ENCODE measurements around the gene CDPF1.
A peak's percentile ranks its signal among the peaks of the same experiment; 100 is the strongest.
"Not testable (repeated sequence)": the region's sequence is repeated elsewhere in the genome, so short reads cannot be mapped to it uniquely, and the experiment has no call there.

CDPF1 gene

DNA sequence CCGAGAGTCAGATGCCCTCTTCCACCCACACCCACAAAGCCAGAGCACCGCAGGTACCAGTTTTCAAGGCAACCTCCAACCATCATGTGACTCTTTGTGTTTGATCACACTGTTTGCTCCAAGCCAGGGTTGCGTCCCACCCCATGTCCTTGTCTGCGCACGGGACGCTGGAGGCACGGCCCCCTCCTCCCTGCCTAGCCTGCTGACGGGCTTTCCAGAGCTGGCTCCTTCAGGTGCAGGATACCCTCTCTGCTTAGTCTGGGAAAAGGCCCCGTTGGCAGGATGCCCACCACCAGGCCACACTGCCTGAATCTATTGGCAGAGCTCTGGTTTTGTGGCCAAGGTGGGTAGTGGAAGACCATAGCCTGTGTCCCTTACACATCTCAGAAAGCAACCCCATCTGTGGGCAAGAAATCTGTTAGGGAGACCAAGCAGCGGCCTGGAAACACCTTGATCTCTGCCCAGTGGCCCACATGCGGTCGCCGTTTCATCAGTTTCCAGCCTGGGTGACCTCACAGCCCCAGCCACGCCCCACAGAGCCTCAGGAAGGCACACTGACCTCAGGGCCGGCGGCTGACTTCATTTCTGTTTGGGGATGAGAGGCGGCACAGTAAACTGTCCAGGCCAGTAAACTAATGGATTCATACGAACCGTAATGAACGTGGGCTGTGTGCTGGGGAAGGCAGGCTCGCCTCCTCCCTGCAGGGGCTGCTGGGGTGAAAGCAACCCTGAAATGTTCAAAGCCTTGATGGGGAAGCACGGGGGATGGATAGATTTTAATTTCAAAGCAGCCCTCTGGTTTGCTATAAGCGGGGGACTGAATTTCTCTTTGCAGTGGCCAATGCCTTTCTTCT, 25.8 kb downstream of the CDPF1 start:
- no peak for DNase-seq

DNA sequence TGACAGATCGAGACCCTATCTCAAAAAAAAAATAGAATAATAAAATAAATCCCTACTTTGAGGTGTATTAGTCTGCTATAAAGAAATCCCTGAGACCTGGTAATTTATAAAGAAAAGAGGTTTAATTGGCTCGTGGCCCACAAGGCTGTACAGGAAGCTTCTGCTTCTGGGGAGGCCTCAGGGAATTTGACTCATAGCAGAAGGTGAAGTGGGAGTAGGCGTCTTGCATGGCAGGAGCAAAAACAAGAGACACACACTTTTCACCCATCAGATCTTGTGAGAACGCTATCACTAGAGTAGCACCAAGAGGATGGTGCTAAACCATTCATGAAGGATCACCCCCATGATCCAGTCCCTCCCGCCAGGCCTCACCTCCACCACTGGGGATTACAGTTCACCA, 29.2 kb downstream of the CDPF1 start:
- no peak for DNase-seq

DNA sequence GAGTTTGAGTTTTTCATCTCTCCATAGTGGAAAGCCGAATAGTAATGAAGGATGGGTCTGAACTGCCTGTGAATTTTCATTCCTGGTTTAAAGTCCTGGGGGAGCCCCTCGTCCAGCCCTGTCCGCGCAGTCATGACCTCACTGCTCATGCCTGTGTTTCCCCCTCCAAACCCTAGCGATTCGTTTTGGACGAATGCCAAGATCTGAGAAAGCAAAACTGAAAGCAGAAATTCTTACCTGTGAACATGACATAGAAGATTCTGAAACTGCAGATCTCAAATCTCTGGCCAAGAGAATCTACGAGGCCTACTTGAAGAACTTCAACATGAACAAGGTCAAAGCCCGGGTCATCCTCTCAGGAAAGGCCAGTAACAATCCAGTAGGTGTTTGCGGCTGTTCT, 30.5 kb downstream of the CDPF1 start:
- no peak for DNase-seq

- no peak for DNase-seq
These were observed 35.5 kb downstream of the CDPF1 start for GRCh38 chr22:46214616-46215015.

DNA sequence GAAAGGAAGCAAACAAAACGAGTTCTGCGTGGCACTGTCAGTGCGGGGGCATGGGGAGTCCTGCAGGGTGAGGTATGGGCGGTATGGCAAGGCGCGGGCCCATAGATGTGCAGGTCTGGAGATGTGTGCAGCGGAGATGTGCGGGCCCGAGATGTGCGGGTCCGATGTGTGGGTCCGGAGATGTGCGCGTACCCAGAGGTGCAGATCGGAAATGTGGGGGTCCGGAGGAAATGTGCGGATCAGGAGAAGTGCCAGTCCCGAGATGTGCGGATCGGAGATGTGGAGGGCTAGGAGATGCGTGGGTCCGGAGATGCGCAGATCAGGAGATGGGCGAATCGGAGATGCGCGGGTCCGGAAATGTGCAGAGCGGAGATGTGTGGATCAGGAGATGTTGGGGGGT, 35.9 kb downstream of the CDPF1 start:
- no peak for DNase-seq

- no peak for DNase-seq
These were observed 37.0 kb downstream of the CDPF1 start for GRCh38 chr22:46213052-46213451.

DNA sequence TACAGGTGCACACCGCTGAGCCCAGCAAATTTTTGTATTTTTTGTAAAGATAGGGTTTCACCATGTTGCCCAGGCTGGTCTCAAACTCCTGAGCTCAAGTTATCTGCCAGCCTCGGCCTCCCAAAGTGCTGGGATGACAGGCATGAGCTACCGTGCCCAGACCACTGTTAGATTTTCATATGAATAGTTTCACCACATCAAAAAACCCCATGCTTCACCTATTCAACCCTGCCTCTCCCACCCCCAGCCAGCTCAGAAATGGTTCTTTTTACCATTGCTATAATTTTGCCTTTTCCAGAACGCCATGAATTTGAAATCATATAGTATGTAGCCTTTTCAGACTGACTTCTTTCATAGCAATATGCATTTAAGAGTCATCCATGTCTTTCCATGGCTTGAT, 37.9 kb downstream of the CDPF1 start:
- DNase-seq: no peak

- no peak for DNase-seq
These were observed 40.8 kb downstream of the CDPF1 start for GRCh38 chr22:46209262-46209661.

GRCh38 chr22:46203601-46203980, 46.5 kb downstream of the CDPF1 start:
- no peak for DNase-seq

DNA sequence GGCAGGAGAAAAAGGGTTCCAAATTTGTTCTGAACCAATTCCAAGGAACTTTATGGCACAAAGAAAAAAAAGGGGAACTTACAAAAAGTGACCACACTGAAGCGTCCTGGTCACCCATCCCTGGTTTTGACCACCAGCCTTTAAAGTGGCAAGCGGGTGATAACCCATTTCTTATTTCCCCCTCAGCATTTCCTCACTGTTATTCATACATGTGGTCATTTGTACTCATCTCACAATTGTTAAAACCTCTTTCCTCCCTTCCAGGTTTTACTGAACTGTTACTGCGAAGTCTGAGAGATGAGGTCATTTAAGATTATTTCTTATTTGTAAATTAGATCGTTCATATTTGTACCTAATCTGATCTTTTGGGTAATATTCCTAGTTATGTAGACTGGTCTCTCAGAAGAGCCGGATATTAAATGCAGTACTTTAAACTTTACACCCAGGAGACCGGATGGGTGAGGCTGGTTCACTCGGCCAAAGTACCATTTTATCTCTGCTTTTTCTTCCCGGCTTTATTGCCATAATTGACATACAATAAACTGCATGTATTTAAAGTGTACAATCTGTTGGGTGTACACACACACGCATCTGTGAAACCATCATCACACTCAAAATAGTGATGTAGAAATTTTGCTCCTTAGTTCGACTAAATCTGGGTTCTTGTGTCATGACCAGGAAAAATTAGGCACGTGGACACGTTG, 47.0 kb downstream of the CDPF1 start:
- DNase-seq: peak; percentile 18

DNA sequence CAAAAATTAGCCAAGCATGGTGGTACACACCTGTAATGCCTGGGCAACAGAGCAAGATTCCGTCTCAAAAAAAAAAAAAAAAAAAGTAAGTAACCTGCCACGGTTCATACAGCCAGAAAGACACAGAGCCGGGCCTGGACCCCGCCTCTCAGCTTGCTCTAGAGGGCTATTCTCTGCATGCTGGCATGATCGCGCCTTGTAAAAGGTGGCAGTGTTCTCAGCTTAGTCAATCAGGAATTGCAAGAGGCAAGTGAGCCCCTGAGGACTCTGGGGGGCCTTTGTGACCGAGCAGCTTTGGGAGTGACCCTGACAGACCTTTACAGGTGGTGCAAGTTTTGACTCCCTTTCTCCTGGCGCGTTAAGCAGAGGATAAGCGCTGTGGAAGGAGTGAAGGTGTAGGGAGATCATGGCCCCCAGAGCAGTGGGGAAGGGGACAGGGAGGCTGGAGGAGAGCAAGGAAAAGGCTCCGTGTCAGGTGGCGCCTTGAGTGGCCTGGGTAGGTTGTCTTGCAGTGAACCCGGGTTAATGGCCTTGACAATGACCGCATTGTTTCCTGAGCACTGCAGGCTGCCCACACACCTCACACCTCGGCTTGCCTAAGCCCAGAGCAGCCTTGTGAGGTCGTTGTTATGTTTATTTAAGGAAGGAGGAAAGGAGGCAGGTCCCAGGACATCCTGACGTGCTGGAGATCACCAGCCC, 48.9 kb downstream of the CDPF1 start:
- DNase-seq: no peak

GRCh38 chr22:46198806-46199205, 51.3 kb downstream of the CDPF1 start:
- not testable (repeated sequence) for DNase-seq

DNA sequence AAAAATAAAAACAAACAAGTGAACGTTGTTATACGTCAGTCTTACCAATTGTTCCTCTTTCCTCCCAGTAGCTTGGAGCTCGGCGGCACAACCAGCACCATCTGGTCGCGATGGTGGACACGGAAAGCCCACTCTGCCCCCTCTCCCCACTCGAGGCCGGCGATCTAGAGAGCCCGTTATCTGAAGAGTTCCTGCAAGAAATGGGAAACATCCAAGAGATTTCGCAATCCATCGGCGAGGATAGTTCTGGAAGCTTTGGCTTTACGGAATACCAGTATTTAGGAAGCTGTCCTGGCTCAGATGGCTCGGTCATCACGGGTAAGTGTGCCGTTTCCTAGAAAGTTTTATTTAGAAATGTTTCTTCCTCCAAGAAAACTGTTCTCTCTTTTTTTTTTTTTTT, 51.8 kb downstream of the CDPF1 start:
- DNase-seq: no peak

DNA sequence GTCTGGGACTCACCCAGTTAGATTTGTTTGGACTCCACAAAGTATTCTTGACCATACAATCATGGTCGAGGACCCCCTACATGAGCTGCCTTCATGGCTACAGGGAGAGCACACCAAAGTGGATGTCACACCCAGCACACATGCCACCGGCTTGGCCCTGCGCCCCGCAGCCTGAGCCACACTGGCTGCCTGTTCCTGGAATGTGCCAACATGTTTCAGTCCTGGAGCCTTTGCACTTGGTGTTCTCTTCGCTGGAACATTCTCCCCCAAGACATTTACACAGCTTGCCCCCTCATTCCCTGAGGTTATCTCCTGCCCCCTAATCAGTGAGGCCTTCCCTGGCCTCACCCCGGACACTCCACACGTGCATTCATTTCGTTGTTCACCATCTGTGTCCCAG, 53.8 kb downstream of the CDPF1 start:
- DNase-seq: no peak

GRCh38 chr22:46195487-46196165, 54.5 kb downstream of the CDPF1 start:
- no peak for DNase-seq

Data from MV-4-11 (cell line).